ENCODE data around the gene NAA60. TPM values are rescaled to one million over a fixed set of nuclear protein-coding genes. Genes with fewer than 3 reads are reported as not detected.

Gene NAA60
- polyA plus RNA-seq, 1 of the 3 experiments (the other 2 are of a cell fraction): 17.2 TPM

DNA sequence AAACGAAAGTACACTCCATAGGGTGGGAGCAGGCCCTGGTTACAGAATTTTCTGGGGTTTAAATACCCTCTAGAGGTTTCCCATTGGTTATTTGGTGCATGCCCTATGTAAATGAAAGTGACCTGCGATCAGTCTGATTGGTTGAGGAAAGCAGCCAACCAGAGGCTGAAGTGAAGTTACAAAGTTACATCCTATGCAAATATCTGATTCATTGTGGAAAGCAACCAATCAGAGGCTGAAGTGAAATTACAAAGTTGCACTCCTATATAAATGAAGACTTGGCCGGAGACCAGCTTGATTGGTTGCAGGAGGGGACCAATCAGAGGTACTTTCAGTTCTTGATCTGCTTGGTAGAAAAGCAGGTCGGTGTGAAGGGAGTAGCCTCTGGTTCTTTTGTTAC is 24.4 kb downstream of the NAA60 start (continued):
- TF ChIP-seq, protein P1, sequence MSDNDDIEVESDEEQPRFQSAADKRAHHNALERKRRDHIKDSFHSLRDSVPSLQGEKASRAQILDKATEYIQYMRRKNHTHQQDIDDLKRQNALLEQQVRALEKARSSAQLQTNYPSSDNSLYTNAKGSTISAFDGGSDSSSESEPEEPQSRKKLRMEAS (IDR thresholded peaks at IDR 0.05; ENCODE audit: low read depth): no peak

DNA sequence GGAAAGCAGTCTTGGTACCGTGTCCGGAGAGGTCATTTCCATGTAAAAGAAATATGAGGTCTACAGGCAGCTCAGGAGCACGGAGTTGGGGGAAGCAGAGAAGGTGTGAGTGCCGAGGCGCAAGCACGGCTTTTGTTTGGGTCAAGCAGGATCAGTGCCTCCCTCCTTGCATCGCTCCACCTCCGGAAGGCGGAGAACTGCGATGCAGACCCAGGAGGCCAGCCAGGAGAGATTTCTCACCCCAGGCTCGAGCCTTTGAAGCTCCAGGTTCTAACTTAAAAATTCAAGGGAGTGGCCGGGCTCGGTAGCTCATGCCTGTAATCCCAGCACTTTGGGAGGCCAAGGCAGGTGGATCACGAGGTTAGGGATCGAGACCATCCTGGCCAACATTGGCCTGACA is 25.0 kb downstream of the NAA60 start:
- peaks cover 100% of the 10 kb centered on the region for H4K20me1 ChIP-seq (ENCODE audit: insufficient read depth)
- 98% methylated on average over 13 of the region's 15 CpGs for WGBS (ENCODE audit: low lambda C conversion rate)

More for the DNA sequence above, 25.0 kb downstream of the NAA60 start:
- Histone ChIP-seq H3F3A (replicated peaks; ENCODE audit: insufficient read depth) (no peaks in the 10 kb centered on the region), H3K27ac (ENCODE audit: low read depth in 2 of 2, low read length in 1 of 2) (no peak overlapping the region), H2AFZ (ENCODE audit: low read depth) (no peak overlapping the region), H3K9me3 (no peaks in the 10 kb centered on the region), H3K27me3 (ENCODE audit: insufficient read depth) (no peaks in the 10 kb centered on the region), H3K36me3 (replicated peaks in 1 of 2; ENCODE audit: control insufficient read depth in 1 of 2, insufficient read depth in 2 of 2, low read length in 1 of 2) (peaks cover 10 to 15% of the 10 kb centered on the region in 2 experiments), H3K4me3 (ENCODE audit: low read depth in 2 of 2, low read length in 1 of 2) (no peak overlapping the region), H3K9ac (no peak overlapping the region), H3K9me2 (no peaks in the 10 kb centered on the region), H3K4me2 (no peak overlapping the region), H3K79me2 (ENCODE audit: insufficient read depth) (peaks cover 100% of the 10 kb centered on the region), H3K4me1 (ENCODE audit: control insufficient read depth in 1 of 2, insufficient read depth in 2 of 2, low read depth in 1 of 2, low read length in 1 of 2) (peaks cover 0 to 4% of the 10 kb centered on the region in 2 experiments; a peak in 2 of 4 replicates)
- no peak for DNase-seq
- ChIA-PET POLR2A (no interaction called here), CTCF (no interaction called here)
- TF ChIP-seq, protein P2, sequence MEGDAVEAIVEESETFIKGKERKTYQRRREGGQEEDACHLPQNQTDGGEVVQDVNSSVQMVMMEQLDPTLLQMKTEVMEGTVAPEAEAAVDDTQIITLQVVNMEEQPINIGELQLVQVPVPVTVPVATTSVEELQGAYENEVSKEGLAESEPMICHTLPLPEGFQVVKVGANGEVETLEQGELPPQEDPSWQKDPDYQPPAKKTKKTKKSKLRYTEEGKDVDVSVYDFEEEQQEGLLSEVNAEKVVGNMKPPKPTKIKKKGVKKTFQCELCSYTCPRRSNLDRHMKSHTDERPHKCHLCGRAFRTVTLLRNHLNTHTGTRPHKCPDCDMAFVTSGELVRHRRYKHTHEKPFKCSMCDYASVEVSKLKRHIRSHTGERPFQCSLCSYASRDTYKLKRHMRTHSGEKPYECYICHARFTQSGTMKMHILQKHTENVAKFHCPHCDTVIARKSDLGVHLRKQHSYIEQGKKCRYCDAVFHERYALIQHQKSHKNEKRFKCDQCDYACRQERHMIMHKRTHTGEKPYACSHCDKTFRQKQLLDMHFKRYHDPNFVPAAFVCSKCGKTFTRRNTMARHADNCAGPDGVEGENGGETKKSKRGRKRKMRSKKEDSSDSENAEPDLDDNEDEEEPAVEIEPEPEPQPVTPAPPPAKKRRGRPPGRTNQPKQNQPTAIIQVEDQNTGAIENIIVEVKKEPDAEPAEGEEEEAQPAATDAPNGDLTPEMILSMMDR (IDR thresholded peaks at IDR 0.05): no peak
- TF ChIP-seq TAF1 (IDR thresholded peaks at IDR 0.05; ENCODE audit: borderline replicate concordance, low read depth, low read length): no peak
- no peak for TF ChIP-seq POLR2AphosphoS5 (IDR thresholded peaks at IDR 0.05; ENCODE audit: low read depth, low read length)
- TF ChIP-seq FOXJ3 (CRISPR knock-in tag; IDR thresholded peaks at IDR 0.05): no peak
- TF ChIP-seq SMC3 (IDR thresholded peaks at IDR 0.05; ENCODE audit: low read depth, low read length): no peak
- no peak for TF ChIP-seq CHD2 (IDR thresholded peaks at IDR 0.05; ENCODE audit: low read length, partially characterized antibody)
- no peak for TF ChIP-seq GABPA (IDR thresholded peaks at IDR 0.05; ENCODE audit: low read depth)
- TF ChIP-seq, protein P3, sequence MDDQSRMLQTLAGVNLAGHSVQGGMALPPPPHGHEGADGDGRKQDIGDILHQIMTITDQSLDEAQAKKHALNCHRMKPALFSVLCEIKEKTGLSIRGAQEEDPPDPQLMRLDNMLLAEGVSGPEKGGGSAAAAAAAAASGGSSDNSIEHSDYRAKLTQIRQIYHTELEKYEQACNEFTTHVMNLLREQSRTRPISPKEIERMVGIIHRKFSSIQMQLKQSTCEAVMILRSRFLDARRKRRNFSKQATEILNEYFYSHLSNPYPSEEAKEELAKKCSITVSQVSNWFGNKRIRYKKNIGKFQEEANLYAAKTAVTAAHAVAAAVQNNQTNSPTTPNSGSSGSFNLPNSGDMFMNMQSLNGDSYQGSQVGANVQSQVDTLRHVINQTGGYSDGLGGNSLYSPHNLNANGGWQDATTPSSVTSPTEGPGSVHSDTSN (IDR thresholded peaks at IDR 0.05): no peak
- no peak for TF ChIP-seq RFX5 (IDR thresholded peaks at IDR 0.05; ENCODE audit: low read length)
- no peak for TF ChIP-seq MEF2A (IDR thresholded peaks at IDR 0.05; ENCODE audit: borderline replicate concordance, low read depth)
- TF ChIP-seq, protein P4, sequence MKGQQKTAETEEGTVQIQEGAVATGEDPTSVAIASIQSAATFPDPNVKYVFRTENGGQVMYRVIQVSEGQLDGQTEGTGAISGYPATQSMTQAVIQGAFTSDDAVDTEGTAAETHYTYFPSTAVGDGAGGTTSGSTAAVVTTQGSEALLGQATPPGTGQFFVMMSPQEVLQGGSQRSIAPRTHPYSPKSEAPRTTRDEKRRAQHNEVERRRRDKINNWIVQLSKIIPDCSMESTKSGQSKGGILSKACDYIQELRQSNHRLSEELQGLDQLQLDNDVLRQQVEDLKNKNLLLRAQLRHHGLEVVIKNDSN (IDR thresholded peaks at IDR 0.05; ENCODE audit: borderline replicate concordance, low read depth): no peak
- no peak for TF ChIP-seq FOXM1 (IDR thresholded peaks at IDR 0.05; ENCODE audit: low read depth)
- TF ChIP-seq, protein P1 (IDR thresholded peaks at IDR 0.05; ENCODE audit: low read depth): no peak
- TF ChIP-seq NFIC (IDR thresholded peaks at IDR 0.05; ENCODE audit: borderline replicate concordance): no peak
- TF ChIP-seq RAD21 (IDR thresholded peaks at IDR 0.05; ENCODE audit: low read length): no peak
- TF ChIP-seq TCF12 (IDR thresholded peaks at IDR 0.05): no peak
- no peak for TF ChIP-seq RXRA (IDR thresholded peaks at IDR 0.05; ENCODE audit: borderline replicate concordance, low read depth)
